ENCODE data around the gene KIR2DL3. TPM values are rescaled to one million over a fixed set of nuclear protein-coding genes. Genes with fewer than 3 reads are reported as not detected.
"Not testable (repeated sequence)": the region's sequence is repeated elsewhere in the genome, so short reads cannot be mapped to it uniquely, and the experiment has no call there.

Gene KIR2DL3
- total RNA-seq, 1 experiment from 2014 or later: not detected

DNA sequence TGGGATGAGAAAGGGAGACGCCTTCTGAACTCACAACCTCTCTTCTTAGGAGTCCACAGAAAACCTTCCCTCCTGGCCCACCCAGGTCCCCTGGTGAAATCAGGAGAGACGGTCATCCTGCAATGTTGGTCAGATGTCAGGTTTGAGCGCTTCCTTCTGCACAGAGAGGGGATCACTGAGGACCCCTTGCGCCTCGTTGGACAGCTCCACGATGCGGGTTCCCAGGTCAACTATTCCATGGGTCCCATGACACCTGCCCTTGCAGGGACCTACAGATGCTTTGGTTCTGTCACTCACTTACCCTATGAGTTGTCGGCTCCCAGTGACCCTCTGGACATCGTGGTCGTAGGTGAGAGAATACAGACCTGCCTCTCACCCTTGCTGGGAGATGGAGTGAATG lies 10.8 kb upstream of the KIR2DL3 start:
- Histone ChIP-seq H3K36me3 (replicated peaks; ENCODE audit: control insufficient read depth, insufficient read depth, low read length) (no peaks in the 10 kb centered on the region), H3K27me3 (ENCODE audit: control insufficient read depth, insufficient read depth, low read length) (no peaks in the 10 kb centered on the region), H3K4me3 (ENCODE audit: insufficient read depth, low read depth, low read length) (no peak overlapping the region)
- no peak for DNase-seq

DNA sequence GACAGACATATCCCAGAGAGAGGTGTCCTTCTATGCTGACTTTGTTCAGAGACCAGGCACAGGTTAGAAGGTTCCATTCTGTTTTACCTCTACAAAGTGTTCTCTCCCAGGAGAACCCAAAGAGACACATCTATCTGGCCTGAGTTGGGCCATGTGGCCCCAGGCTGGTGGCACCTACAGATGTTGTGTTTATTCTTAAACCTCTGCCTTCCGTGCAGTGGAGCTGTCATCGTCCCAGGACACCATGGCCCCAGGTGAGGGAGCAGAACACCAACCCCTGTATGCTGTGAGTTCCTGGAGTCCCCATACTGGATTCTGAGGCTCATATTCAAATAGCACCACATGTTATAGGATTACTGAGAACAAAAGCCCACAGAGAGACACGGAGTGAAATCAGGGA lies 10.1 kb upstream of the KIR2DL3 start:
- no peak for DNase-seq
- H3K36me3 ChIP-seq (replicated peaks; ENCODE audit: control insufficient read depth, insufficient read depth, low read length): no peaks in the 10 kb centered on the region
- H3K4me3 ChIP-seq (ENCODE audit: insufficient read depth, low read depth, low read length): no peak overlapping the region
- H3K27me3 ChIP-seq (ENCODE audit: control insufficient read depth, insufficient read depth, low read length): no peaks in the 10 kb centered on the region

DNA sequence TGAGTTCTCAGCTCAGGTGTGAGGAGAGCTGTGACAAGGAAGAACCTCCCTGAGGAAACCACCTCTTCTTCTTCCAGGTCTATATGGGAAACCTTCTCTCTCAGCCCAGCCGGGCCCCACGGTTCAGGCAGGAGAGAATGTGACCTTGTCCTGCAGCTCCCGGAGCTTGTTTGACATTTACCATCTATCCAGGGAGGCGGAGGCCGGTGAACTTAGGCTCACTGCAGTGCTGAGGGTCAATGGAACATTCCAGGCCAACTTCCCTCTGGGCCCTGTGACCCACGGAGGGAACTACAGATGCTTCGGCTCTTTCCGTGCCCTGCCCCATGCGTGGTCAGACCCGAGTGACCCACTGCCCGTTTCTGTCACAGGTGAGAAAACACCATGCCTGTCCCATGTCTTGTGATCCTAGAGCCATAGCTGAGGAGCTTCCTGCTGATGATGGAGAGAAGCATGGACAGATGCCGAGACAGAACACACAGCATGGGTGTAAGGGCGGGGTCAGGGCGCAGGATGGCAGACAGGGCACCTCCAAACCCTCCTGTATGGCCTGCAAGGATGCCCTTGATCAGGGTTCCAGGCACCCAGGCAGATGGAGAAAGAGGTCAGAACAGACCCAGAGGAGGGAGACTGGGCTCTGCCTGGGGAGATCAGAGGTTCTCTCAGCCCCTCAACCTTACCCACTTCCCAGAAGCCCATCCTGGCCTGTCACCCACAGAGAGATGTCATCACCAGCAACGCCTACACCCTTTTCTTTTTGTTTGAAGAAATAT lies 8.7 kb upstream of the KIR2DL3 start:
- H3K36me3 ChIP-seq (replicated peaks; ENCODE audit: control insufficient read depth, insufficient read depth, low read length): no peaks in the 10 kb centered on the region
- no peak for DNase-seq
- no peak overlapping the region for H3K4me3 ChIP-seq (ENCODE audit: insufficient read depth, low read depth, low read length)
- no peaks in the 10 kb centered on the region for H3K27me3 ChIP-seq (ENCODE audit: control insufficient read depth, insufficient read depth, low read length)

DNA sequence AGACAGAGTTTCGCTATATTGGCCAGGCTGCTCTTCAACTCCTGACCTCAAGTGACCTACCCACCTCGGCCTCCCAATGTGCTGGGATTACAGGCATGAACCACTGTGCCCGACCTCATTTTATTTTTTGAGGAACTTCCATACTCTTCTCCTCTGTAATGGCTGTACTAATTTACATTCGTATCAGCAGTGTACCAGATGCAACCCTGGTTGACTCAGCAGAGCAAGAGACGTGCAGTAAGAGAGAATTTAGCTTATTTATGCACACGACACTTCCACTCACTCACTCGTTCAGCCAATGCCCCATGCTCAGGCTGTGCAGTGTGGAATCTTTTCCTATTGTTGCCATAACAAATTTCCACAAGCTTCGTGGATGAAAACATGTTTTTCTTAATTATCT lies 7.1 kb upstream of the KIR2DL3 start:
- H3K36me3 ChIP-seq (replicated peaks; ENCODE audit: control insufficient read depth, insufficient read depth, low read length): no peaks in the 10 kb centered on the region
- no peak overlapping the region for H3K4me3 ChIP-seq (ENCODE audit: insufficient read depth, low read depth, low read length)
- H3K27me3 ChIP-seq (ENCODE audit: control insufficient read depth, insufficient read depth, low read length): no peaks in the 10 kb centered on the region
- DNase-seq: no peak

DNA sequence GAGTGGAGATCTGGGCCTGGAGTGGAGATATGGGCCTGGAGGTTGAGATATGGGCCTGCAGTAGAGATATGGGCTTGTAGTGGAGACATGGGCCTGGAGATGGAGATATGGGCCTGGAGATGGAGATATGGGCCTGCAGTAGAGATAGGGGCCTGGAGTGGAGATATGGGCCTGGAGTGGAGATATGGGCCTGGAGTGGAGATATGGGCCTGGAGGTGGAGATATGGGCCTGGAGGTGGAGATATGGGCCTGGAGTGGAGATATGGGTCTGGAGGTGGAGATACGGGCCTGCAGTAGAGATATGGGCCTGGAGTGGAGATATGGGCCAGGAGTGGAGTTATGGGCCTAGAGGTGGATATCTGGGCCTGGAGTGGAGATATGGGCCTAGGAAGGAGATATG lies 402 bp downstream of the KIR2DL3 start:
- H3K27me3 ChIP-seq (ENCODE audit: control insufficient read depth, insufficient read depth, low read length): no peaks in the 10 kb centered on the region

DNA sequence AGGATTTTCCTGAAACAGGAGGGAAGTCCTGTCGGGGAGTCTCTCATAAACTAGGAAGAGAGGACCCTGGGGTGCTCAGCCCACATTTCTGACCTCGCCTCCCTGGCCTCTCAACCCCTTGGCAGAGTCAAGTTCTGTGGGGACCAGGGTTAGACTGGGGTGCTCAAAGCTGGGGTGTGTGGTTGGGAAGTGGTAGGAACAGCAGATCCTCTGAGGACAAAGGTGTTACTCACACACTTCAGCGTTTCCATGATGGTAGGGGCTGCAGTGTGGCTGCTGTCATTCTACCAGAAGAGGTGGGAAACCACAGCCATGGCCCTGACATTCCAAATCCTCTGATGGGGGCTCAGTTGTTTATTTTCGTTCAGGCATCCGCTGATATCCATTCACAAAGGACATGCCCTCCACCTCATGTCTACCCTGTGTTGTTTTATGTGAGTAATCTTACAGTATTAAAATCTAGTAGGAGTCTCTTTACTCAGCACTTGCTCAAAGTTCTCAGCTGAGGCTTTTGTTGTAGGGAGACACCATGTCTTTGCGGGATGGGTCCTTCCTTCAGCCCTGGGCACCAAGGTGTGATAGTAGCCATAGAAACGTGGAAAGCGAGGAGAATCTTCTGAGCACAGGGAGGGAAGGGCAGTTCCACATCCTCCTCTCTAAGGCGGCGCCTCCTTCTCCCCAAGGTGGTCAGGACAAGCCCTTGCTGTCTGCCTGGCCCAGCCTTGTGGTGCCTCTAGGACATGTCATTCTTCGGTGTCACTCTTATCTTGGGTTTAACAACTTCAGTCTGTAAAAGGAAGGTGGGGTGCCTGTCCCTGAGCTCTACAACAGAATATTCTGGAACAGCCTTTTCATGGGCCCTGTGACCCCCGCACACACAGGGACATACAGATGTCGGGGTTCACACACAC lies 1.5 kb downstream of the KIR2DL3 start:
- Histone ChIP-seq H3K27me3 (ENCODE audit: control insufficient read depth, insufficient read depth, low read length) (no peaks in the 10 kb centered on the region), H3K36me3 (replicated peaks; ENCODE audit: control insufficient read depth, insufficient read depth, low read length) (no peaks in the 10 kb centered on the region), H3K4me3 (ENCODE audit: insufficient read depth, low read depth, low read length) (no peak overlapping the region)
- no peak for DNase-seq

More for the DNA sequence above, 402 bp downstream of the KIR2DL3 start:
- no peak for DNase-seq
- no peak overlapping the region for H3K4me3 ChIP-seq (ENCODE audit: insufficient read depth, low read depth, low read length)
- H3K36me3 ChIP-seq (replicated peaks; ENCODE audit: control insufficient read depth, insufficient read depth, low read length): no peaks in the 10 kb centered on the region

DNA sequence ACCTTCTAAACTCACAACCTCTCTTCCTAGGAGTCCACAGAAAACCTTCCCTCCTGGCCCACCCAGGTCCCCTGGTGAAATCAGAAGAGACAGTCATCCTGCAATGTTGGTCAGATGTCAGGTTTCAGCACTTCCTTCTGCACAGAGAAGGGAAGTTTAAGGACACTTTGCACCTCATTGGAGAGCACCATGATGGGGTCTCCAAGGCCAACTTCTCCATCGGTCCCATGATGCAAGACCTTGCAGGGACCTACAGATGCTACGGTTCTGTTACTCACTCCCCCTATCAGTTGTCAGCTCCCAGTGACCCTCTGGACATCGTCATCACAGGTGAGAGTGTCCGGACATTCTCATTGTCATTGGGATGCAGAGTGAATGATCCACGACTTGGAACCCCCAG lies 3.6 kb downstream of the KIR2DL3 start:
- not testable (repeated sequence) for DNase-seq; H3K4me3 ChIP-seq (ENCODE audit: insufficient read depth, low read depth, low read length); H3K27me3 ChIP-seq (ENCODE audit: control insufficient read depth, insufficient read depth, low read length); H3K36me3 ChIP-seq (replicated peaks; ENCODE audit: control insufficient read depth, insufficient read depth, low read length)

DNA sequence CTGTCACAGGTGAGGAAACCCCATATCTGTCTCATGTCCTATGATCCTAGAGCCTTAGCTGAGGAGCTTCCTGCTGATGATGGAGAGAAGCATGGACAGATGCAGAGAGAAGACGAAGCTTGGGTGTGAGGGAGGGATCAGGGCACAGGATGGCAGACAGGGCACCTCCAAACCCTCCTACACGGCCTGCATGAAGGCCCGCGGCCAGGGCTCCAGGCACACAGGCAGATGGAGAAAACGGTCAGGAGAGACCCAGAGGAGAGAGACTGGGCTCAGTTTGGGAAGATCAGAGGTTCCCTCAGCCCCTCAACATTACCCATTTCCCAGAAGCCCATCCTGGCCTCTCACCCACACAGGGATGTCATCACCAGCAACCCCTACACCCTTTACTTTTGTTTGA lies 5.8 kb downstream of the KIR2DL3 start:
- H3K36me3 ChIP-seq (replicated peaks; ENCODE audit: control insufficient read depth, insufficient read depth, low read length); DNase-seq; H3K27me3 ChIP-seq (ENCODE audit: control insufficient read depth, insufficient read depth, low read length); H3K4me3 ChIP-seq (ENCODE audit: insufficient read depth, low read depth, low read length): not testable (repeated sequence)

DNA sequence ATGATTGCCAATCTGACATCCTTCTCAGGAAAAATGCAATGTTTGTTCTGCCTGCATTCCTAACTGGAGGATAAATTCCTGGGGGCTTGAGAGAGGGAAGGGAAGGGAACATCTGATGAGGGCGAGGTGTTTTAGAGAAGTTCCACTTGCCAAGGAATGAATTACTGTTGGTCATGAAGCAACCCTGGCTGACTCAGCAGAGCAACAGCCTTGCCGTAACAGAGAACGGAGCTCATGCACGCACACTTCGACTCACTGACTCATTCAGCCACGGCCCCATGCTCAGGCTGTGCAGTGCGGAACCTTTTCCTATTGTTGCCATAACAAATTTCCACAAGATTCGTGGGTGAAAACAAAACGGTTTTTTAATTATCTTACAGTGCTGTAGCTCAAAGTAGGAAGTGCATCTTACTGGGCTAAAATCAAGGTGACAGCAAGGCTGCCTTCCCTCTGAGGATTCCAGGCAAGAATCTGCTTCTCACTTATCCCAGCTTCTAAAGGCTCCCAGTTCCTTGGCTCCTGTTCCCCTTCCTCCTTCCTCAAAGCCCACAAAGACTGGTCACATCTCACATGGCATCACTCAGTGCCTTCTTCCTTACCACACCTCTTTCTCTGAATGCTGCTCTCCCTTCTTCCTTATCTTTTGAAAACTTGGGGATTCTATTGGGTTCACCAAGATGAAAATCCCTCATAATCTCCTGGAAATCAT lies 9.5 kb downstream of the KIR2DL3 start:
- DNase-seq; H3K36me3 ChIP-seq (replicated peaks; ENCODE audit: control insufficient read depth, insufficient read depth, low read length); H3K27me3 ChIP-seq (ENCODE audit: control insufficient read depth, insufficient read depth, low read length); H3K4me3 ChIP-seq (ENCODE audit: insufficient read depth, low read depth, low read length): not testable (repeated sequence)

DNA sequence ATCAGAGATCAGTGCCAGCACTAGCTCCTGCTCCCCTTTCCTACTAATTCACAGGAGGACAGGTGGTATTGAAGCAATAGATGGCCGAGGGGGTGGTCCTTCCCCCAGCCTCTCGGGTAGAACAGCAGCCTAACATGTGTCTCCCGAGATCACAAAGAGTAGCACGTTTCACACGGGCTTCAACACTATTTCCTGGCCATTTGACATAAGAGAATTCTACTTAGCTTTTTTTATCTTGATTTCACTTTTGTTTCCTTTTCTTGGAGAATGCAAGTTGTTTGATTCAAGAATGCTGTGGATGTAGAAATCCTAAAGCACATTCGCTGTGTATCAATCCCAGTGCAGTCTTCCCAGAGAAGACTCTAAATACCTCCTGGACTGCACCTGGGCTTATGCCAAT lies 12.0 kb downstream of the KIR2DL3 start:
- not testable (repeated sequence) for H3K4me3 ChIP-seq (ENCODE audit: insufficient read depth, low read depth, low read length); H3K36me3 ChIP-seq (replicated peaks; ENCODE audit: control insufficient read depth, insufficient read depth, low read length); DNase-seq; H3K27me3 ChIP-seq (ENCODE audit: control insufficient read depth, insufficient read depth, low read length)

DNA sequence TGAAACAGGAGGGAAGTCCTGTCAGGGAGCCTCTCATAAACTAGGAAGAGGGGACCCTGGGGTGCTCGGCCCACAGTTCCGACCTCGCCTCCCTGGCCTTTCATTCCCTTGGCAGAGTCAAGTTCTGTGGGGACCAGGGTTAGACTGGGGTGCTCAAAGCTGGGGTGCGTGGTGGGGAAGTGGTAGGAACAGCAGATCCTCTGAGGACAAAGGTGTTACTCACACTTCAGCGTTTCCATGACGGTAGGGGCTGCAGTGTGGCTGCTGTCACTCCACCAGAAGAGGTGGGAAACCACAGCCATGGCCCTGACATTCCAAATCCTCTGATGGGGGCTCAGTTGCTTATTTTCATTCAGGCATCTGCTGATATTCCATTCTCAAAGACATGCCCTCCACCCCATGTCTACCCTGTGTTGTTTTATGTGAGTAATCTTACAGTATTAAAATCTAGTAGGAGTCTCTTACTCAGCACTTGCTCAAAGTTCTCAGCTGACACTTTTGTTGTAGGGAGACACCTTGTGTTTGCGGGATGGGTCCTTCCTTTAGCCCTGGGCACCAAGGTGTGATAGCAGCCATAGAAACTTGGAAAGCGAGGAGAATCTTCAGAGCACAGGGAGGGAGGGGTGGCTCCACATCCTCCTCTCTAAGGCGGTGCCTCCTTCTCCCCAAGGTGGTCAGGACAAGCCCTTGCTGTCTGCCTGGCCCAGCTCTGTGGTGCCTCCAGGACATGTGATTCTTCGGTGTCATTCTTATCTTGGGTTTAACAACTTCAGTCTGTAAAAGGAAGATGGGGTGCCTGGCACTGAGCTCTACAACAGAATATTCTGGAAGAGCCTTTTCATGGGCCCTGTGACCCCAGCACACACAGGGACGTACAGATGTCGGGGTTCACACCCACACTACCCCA lies 18.1 kb downstream of the KIR2DL3 start:
- H3K36me3 ChIP-seq (replicated peaks; ENCODE audit: control insufficient read depth, insufficient read depth, low read length); H3K27me3 ChIP-seq (ENCODE audit: control insufficient read depth, insufficient read depth, low read length); H3K4me3 ChIP-seq (ENCODE audit: insufficient read depth, low read depth, low read length); DNase-seq: not testable (repeated sequence)

DNA sequence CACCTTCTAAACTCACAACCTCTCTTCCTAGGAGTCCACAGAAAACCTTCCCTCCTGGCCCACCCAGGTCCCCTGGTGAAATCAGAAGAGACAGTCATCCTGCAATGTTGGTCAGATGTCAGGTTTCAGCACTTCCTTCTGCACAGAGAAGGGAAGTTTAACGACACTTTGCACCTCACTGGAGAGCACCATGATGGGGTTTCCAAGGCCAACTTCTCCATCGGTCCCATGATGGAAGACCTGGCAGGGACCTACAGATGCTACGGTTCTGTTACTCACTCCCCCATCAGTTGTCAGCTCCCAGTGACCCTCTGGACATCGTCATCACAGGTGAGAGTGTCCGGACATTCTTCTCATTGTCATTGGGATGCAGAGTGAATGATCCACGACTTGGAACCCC lies 20.3 kb downstream of the KIR2DL3 start:
- H3K27me3 ChIP-seq (ENCODE audit: control insufficient read depth, insufficient read depth, low read length); H3K4me3 ChIP-seq (ENCODE audit: insufficient read depth, low read depth, low read length); H3K36me3 ChIP-seq (replicated peaks; ENCODE audit: control insufficient read depth, insufficient read depth, low read length); DNase-seq: not testable (repeated sequence)

DNA sequence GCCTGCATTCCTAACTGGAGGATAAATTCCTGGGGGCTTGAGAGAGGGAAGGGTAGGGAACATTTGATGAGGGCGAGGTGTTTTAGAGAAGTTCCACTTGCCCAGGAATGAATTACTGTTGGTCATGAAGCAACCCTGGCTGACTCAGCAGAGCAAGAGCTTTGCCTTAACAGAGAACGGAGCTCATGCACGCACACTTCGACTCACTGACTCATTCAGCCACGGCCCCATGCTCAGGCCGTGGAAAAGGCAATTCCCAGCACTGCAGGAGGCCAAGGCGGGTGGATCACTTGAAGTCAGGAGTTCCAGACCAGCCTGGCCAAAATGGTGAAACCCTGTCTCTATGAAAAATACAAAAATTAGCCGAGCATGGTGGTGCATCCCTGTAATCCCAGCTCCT lies 25.9 kb downstream of the KIR2DL3 start:
- not testable (repeated sequence) for DNase-seq; H3K27me3 ChIP-seq (ENCODE audit: control insufficient read depth, insufficient read depth, low read length); H3K36me3 ChIP-seq (replicated peaks; ENCODE audit: control insufficient read depth, insufficient read depth, low read length); H3K4me3 ChIP-seq (ENCODE audit: insufficient read depth, low read depth, low read length)

DNA sequence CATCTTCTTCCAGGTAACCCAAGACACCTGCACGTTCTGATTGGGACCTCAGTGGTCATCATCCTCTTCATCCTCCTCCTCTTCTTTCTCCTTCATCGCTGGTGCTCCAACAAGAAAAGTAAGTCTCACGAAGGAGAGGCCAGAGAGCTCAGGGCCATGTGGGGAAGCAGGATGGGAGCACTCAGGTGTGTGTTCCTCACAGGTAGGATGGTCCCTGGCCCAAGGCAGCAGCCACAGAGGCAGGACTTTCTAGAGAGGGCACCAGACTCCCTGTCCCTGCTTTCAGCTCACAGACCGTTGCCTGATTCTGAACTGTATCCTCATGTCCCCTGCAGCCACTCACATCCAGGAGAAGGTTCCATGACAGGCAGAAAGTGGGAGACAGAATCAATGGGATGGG lies 28.2 kb downstream of the KIR2DL3 start:
- DNase-seq; H3K36me3 ChIP-seq (replicated peaks; ENCODE audit: control insufficient read depth, insufficient read depth, low read length); H3K4me3 ChIP-seq (ENCODE audit: insufficient read depth, low read depth, low read length): not testable (repeated sequence)

More for the DNA sequence above, 28.2 kb downstream of the KIR2DL3 start:
- not testable (repeated sequence) for H3K27me3 ChIP-seq (ENCODE audit: control insufficient read depth, insufficient read depth, low read length)

All from H7 (cell line).